IMR-90 (cell line): Measurements from ENCODE around the gene PDGFD. TPM values are rescaled to one million over a fixed set of nuclear protein-coding genes. Genes with fewer than 3 reads are reported as not detected.

Experiments used
- ATAC-seq: fragments of 200-7000 bp; cut with Tn5 transposase; 2 replicates; pipeline ENCODE4 v1.9.1; 2020; ENCODE audit warnings: low read depth, mild to moderate bottlenecking, moderate library complexity
- BruUV-seq: library from RNA; stranded (reverse); fragments of 400-500 nt; replicated peaks from 2 replicates; lab custom pipeline; 2021; lab: Mats Ljungman, UMichigan
- CTCF ChIA-PET: fragments of 300-600 bp; formaldehyde crosslinking; extraction: SDS; loops from one replicate; lab custom pipeline; 2021; ENCODE audit warnings: antibody characterized with exemption; lab: Yijun Ruan, JAX
- POLR2A ChIA-PET: fragments of 300-600 bp; sonication (Branson Sonifier 250); formaldehyde crosslinking; loops from one replicate; lab custom pipeline; 2022; ENCODE audit warnings: antibody characterized with exemption; ENCODE audit not compliant: unreplicated experiment; lab: Charles Lee
- DNase-seq: peaks from one replicate; pipeline ENCODE4 v3.0.0; 2013
- H2AFZ ChIP-seq: replicated peaks from 2 replicates; pipeline ENCODE3; 2013; ENCODE audit warnings: low read length, mild to moderate bottlenecking; ENCODE audit not compliant: poor library complexity
- H2AK5ac ChIP-seq: 2 replicates; pipeline ENCODE4 v1.6.1; 2013; ENCODE audit warnings: low read depth, low read length, inconsistent platforms
- H2AK9ac ChIP-seq: replicated peaks from 2 replicates; pipeline ENCODE3; 2013; ENCODE audit warnings: mild to moderate bottlenecking, low read depth, low read length, moderate library complexity; ENCODE audit not compliant: poor library complexity
- H2BK120ac ChIP-seq: 2 replicates; pipeline ENCODE4 v1.6.1; 2013; ENCODE audit warnings: low read depth, low read length, inconsistent platforms
- H2BK15ac ChIP-seq: 3 replicates; pipeline ENCODE4 v1.6.1; 2013; ENCODE audit warnings: low read depth, low read length, inconsistent platforms
- H2BK20ac ChIP-seq: 2 replicates; pipeline ENCODE4 v1.6.1; 2013; ENCODE audit warnings: low read depth, mild to moderate bottlenecking, inconsistent platforms, low read length, moderate library complexity
- H2BK5ac ChIP-seq: 2 replicates; pipeline ENCODE4 v1.6.1; 2013; ENCODE audit warnings: mild to moderate bottlenecking, low read depth, low read length, inconsistent platforms; ENCODE audit not compliant: poor library complexity, severe bottlenecking
- H3K14ac ChIP-seq: replicated peaks from 2 replicates; pipeline ENCODE4 v1.6.1; 2013; ENCODE audit warnings: low read depth, low read length, inconsistent platforms
- H3K18ac ChIP-seq: 2 replicates; pipeline ENCODE4 v1.6.1; 2013; ENCODE audit warnings: low read depth, low read length, control low read depth
- H3K23ac ChIP-seq: 2 replicates; pipeline ENCODE4 v1.6.1; 2013; ENCODE audit warnings: low read depth, low read length, inconsistent platforms
- H3K27ac ChIP-seq: 2 replicates; pipeline ENCODE4 v1.5.1; 2013; ENCODE audit warnings: mild to moderate bottlenecking, control low read depth, low read length; ENCODE audit not compliant: insufficient read depth
- H3K27me3 ChIP-seq: 2 replicates; pipeline ENCODE4 v1.6.1; 2013; ENCODE audit warnings: low read length; ENCODE audit not compliant: control insufficient read depth, insufficient read depth
- H3K36me3 ChIP-seq: 2 replicates; pipeline ENCODE4 v1.6.1; 2013; ENCODE audit warnings: low read length, mixed read lengths; ENCODE audit not compliant: control insufficient read depth, insufficient read depth
- H3K4ac ChIP-seq: 2 replicates; pipeline ENCODE4 v1.6.1; 2013; ENCODE audit warnings: low read depth, low read length, inconsistent platforms
- H3K4me1 ChIP-seq: 2 replicates; pipeline ENCODE4 v1.6.1; 2013; ENCODE audit warnings: low read length, mixed read lengths; ENCODE audit not compliant: control insufficient read depth, insufficient read depth
- H3K4me2 ChIP-seq: 2 replicates; pipeline ENCODE4 v1.6.1; 2013; ENCODE audit warnings: low read depth, mild to moderate bottlenecking, control low read depth, low read length, moderate library complexity
- H3K4me3 ChIP-seq: 2 replicates; pipeline ENCODE4 v1.5.1; 2013; ENCODE audit warnings: low read depth, mild to moderate bottlenecking, control low read depth, low read length, moderate library complexity; ENCODE audit not compliant: insufficient read depth
- H3K56ac ChIP-seq: 2 replicates; pipeline ENCODE4 v1.6.1; 2013; ENCODE audit warnings: low read length, inconsistent platforms; ENCODE audit not compliant: insufficient read depth; ENCODE audit errors: extremely low read depth
- H3K79me1 ChIP-seq, 2 experiments: 2 replicates each; pipeline ENCODE4 v1.6.1; 2013; ENCODE audit warnings: low read length in 2 of 2, inconsistent platforms in 1 of 2, low read depth in 1 of 2
- H3K9ac ChIP-seq: 2 replicates; pipeline ENCODE4 v1.6.1; 2013; ENCODE audit warnings: low read depth, low read length, control low read depth
- H3K9me1 ChIP-seq: 2 replicates; pipeline ENCODE4 v1.6.1; 2013; ENCODE audit warnings: low read length, inconsistent platforms; ENCODE audit not compliant: insufficient read depth
- H3K9me3 ChIP-seq: 2 replicates; pipeline ENCODE4 v1.6.1; 2013; ENCODE audit warnings: low read length; ENCODE audit not compliant: control insufficient read depth, insufficient read depth
- H4K20me1 ChIP-seq: 2 replicates; pipeline ENCODE4 v1.6.1; 2013; ENCODE audit warnings: low read length, inconsistent platforms; ENCODE audit not compliant: insufficient read depth
- H4K5ac ChIP-seq: 2 replicates; pipeline ENCODE4 v1.6.1; 2013; ENCODE audit warnings: mild to moderate bottlenecking, low read depth, low read length, control low read depth
- H4K8ac ChIP-seq, 2 experiments: 2 replicates each; pipeline ENCODE4 v1.6.1; 2013; ENCODE audit warnings: low read depth in 2 of 2, low read length in 2 of 2, control low read depth in 1 of 2, inconsistent platforms in 1 of 2
- H4K91ac ChIP-seq: 2 replicates; pipeline ENCODE4 v1.6.1; 2013; ENCODE audit warnings: low read depth, low read length, inconsistent platforms; ENCODE audit not compliant: insufficient read depth
- BHLHE40 ChIP-seq: fragments of 150-350 bp; IDR thresholded peaks from 2 replicates; pipeline ENCODE4 v1.6.1; 2016; ENCODE audit warnings: mild to moderate bottlenecking, low read depth, low read length
- CEBPB ChIP-seq: IDR thresholded peaks from 2 replicates; pipeline ENCODE4 v1.6.1; 2012; ENCODE audit warnings: low read depth, low read length, improper control_type of control experiment
- CHD1 ChIP-seq: IDR thresholded peaks from 2 replicates; pipeline ENCODE4 v1.6.1; 2012; ENCODE audit warnings: low read depth, low read length, improper control_type of control experiment
- CTCF ChIP-seq: conservative IDR thresholded peaks from 2 replicates; pipeline ENCODE4 v1.5.1; 2012; ENCODE audit warnings: mild to moderate bottlenecking, low read depth, low read length, improper control_type of control experiment
- ELK1 ChIP-seq: fragments of 150-350 bp; IDR thresholded peaks from 2 replicates; pipeline ENCODE4 v1.6.1; 2016; ENCODE audit warnings: low read depth, mild to moderate bottlenecking, low read length, moderate library complexity, borderline replicate concordance
- FOS ChIP-seq: fragments of 150-350 bp; IDR thresholded peaks from 2 replicates; pipeline ENCODE4 v1.6.1; 2016; ENCODE audit warnings: low read depth, low read length
- MAFK ChIP-seq: IDR thresholded peaks from 2 replicates; pipeline ENCODE4 v1.6.1; 2012; ENCODE audit warnings: low read depth, low read length, improper control_type of control experiment
- MAZ ChIP-seq: IDR thresholded peaks from 2 replicates; pipeline ENCODE4 v1.6.1; 2012; ENCODE audit warnings: low read depth, mild to moderate bottlenecking, low read length, improper control_type of control experiment, moderate library complexity, borderline replicate concordance
- MXI1 ChIP-seq: IDR thresholded peaks from 2 replicates; pipeline ENCODE4 v1.6.1; 2012; ENCODE audit warnings: low read depth, mild to moderate bottlenecking, low read length, moderate library complexity, borderline replicate concordance
- NFE2L2 ChIP-seq: fragments of 150-350 bp; IDR thresholded peaks from 2 replicates; pipeline ENCODE4 v1.6.1; 2016; ENCODE audit warnings: low read depth, mild to moderate bottlenecking, low read length
- POLR2A ChIP-seq: IDR thresholded peaks from 2 replicates; pipeline ENCODE4 v1.6.1; 2012; ENCODE audit warnings: mild to moderate bottlenecking, low read depth, low read length
- RAD21 ChIP-seq: IDR thresholded peaks from 2 replicates; pipeline ENCODE4 v1.6.1; 2012; ENCODE audit warnings: low read length, improper control_type of control experiment
- RCOR1 ChIP-seq: IDR thresholded peaks from 2 replicates; pipeline ENCODE4 v1.6.1; 2012; ENCODE audit warnings: mild to moderate bottlenecking, low read length, improper control_type of control experiment; ENCODE audit not compliant: insufficient replicate concordance
- RFX5 ChIP-seq: IDR thresholded peaks from 2 replicates; pipeline ENCODE4 v1.8.0; 2012; ENCODE audit warnings: low read depth, mild to moderate bottlenecking, low read length, moderate library complexity
- SMC3 ChIP-seq: fragments of 150-350 bp; IDR thresholded peaks from 2 replicates; pipeline ENCODE4 v1.6.1; 2016; ENCODE audit warnings: low read depth, mild to moderate bottlenecking, antibody characterized with exemption, low read length, moderate library complexity
- USF2 ChIP-seq: fragments of 150-350 bp; IDR thresholded peaks from 2 replicates; pipeline ENCODE4 v1.6.1; 2017; ENCODE audit warnings: mild to moderate bottlenecking, antibody characterized with exemption, low read length, low read depth
- WGBS, 2 experiments: methylation state at CpG; one replicate each; pipeline versions ENCODE4 v1.1.5 to v1.1.7; 2013; ENCODE audit warnings: missing lambda C conversion rate in 2 of 2; ENCODE audit not compliant: insufficient read length in 1 of 2; ENCODE audit errors: extremely low coverage in 2 of 2; 5-methylcytosine and 5-hydroxymethylcytosine counted together
- dilution Hi-C: fragments of 300-500 bp; cut with HindIII; formaldehyde crosslinking; loops from one replicate; pipeline ENCODE4 v1.14.3; 2018; ENCODE audit warnings: low sequenced_read_pairs; ENCODE audit not compliant: unreplicated experiment
- in situ Hi-C: fragments of 300-500 bp; cut with MboI; formaldehyde crosslinking; loops from 3 replicates; pipeline ENCODE4 v1.14.3; 2019; ENCODE audit warnings: low sequenced_read_pairs, inconsistent platforms, mixed read lengths
- intact Hi-C: fragments of 100-400 bp; cut with micrococcal nuclease; formaldehyde crosslinking; loops from 2 replicates; pipeline ENCODE4 v1.10.0; 2022
- polyA plus RNA-seq, 3 experiments: library from polyadenylated mRNA; depleted of rRNA; stranded (reverse); fragments of >200 nt; gene quantifications; 2 replicates each; pipeline ENCODE4 v1.2.3, GENCODE V29; 2012; ENCODE audit warnings: low replicate concordance in 1 of 3
- total RNA-seq: library from RNA; depleted of rRNA; stranded (reverse); fragments of >200 nt; gene quantifications from 2 replicates; pipeline ENCODE4 v1.2.3, GENCODE V29; 2012

Gene PDGFD
- total and polyA plus RNA-seq, 2 of the 4 experiments (the other 2 are of a cell fraction), result 2.1 to 3.0 TPM

DNA sequence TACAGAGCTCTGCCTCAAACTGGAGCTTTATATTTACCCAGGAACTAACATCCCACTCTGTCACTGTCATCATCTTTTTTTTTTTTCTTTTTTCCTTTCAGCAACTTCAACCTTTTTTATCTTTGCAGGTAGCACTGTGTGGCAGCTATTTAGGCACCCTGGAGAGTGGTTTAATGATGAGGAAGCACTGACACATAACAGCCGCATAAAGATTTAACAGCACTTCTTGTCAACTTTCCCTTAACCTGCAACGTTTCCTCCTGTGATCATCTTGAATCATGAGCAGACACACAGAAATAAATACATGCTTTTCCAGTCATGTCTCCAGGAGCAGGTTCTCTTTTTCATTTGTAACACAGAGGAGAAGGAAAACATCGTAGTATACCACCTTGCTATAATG lies 34.8 kb downstream of the PDGFD start:
- TF ChIP-seq CTCF, result no peak
- TF ChIP-seq MXI1, result no peak
- TF ChIP-seq MAZ, result no peak
- no peak for TF ChIP-seq USF2
- TF ChIP-seq RFX5, result no peak
- TF ChIP-seq RCOR1, result no peak
- no peak for TF ChIP-seq MAFK
- no peak for TF ChIP-seq NFE2L2
- no peak for TF ChIP-seq CEBPB
- no peak for TF ChIP-seq FOS
- no peak for TF ChIP-seq BHLHE40
- no peak for TF ChIP-seq POLR2A
- no peak for TF ChIP-seq RAD21
- TF ChIP-seq CHD1, result no peak
- no peak for TF ChIP-seq SMC3
- TF ChIP-seq ELK1, result no peak
- Histone ChIP-seq H2AK5ac (no peak overlapping the region), H3K9ac (no peak overlapping the region), H2BK20ac (no peak overlapping the region), H2AFZ (no peak overlapping the region), H3K4me3 (no peak overlapping the region), H3K4me2 (no peak overlapping the region), H3K9me1 (no peaks in the 10 kb centered on the region), H2BK120ac (no peak overlapping the region), H3K27ac (no peak overlapping the region), H3K9me3 (no peaks in the 10 kb centered on the region), H2AK9ac (no peak overlapping the region), H3K18ac (no peak overlapping the region), H3K4ac (no peak overlapping the region), H3K27me3 (no peaks in the 10 kb centered on the region), H2BK15ac (no peak overlapping the region), H3K23ac (no peak overlapping the region), H3K14ac (no peak overlapping the region), H4K91ac (no peak overlapping the region), H3K79me1 (no peaks in the 10 kb centered on the region), H3K56ac (no peak overlapping the region), H4K20me1 (no peaks in the 10 kb centered on the region), H2BK5ac (no peak overlapping the region), H4K8ac (no peak overlapping the region), H3K36me3 (no peaks in the 10 kb centered on the region), H4K5ac (no peak overlapping the region), H3K4me1 (peaks cover 1% of the 10 kb centered on the region; the same call in 1 of the 2 replicates)
- intact Hi-C loops (no loop called here), in situ Hi-C loops (no loop called here), dilution Hi-C loops (no loop called here)
- ChIA-PET POLR2A (no interaction called here), CTCF (interaction anchor here (0.6 to 1.0 kb wide), 4 partner anchors 22 to 458 kb away, joined by 3 to 5 read pairs (median 4); no protein-coding TSS in a partner anchor)
- ATAC-seq (no peak), DNase-seq (no peak)
- WGBS, 2 experiments, result no CpG with 5 or more reads among the region's 3 CpGs
- BruUV-seq, result no TSS peak
